ENCODE data around the gene RAB11FIP4.

GRCh38 chr17:31566247-31566991 lies 174.9 kb downstream of the RAB11FIP4 start:
- no peak for TF ChIP-seq E2F5 (CRISPR knock-in tag; IDR thresholded peaks at IDR 0.05)
- no peak for TF ChIP-seq IRF2 (CRISPR knock-in tag; IDR thresholded peaks at IDR 0.05; ENCODE audit: borderline replicate concordance, low read depth)

Measured in WTC11 (cell line).